Measurements from ENCODE around the gene CDK15.

DNA sequence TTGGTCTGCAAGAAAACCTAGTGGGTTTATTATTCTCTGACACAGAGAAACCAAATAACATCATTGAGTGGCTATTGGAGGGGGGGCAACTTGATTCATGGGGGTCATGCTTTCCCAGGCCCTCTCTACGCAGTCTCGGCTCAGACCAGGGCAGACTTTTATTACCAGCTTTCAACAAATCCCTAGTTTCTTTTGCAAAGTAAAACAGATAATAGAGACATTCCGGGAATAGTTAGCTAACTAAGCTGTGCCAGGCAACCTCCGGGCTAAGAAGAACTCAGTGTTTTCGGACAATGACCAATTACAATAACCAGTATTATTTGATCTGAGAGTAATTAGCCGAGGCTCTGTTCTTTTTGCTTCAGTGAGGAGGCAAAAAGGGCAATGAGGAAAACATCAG is 66.3 kb downstream of the CDK15 start:
- no peak for TF ChIP-seq TAF1 (IDR thresholded peaks at IDR 0.05; ENCODE audit: borderline replicate concordance, low read depth, low read length)
- no peak for TF ChIP-seq POLR2A (IDR thresholded peaks at IDR 0.05; ENCODE audit: low read depth, low read length)
- TF ChIP-seq POLR2AphosphoS5 (IDR thresholded peaks at IDR 0.05; ENCODE audit: low read depth, low read length): no peak
